ENCODE results near the gene AKAP8L.

Gene AKAP8L

DNA sequence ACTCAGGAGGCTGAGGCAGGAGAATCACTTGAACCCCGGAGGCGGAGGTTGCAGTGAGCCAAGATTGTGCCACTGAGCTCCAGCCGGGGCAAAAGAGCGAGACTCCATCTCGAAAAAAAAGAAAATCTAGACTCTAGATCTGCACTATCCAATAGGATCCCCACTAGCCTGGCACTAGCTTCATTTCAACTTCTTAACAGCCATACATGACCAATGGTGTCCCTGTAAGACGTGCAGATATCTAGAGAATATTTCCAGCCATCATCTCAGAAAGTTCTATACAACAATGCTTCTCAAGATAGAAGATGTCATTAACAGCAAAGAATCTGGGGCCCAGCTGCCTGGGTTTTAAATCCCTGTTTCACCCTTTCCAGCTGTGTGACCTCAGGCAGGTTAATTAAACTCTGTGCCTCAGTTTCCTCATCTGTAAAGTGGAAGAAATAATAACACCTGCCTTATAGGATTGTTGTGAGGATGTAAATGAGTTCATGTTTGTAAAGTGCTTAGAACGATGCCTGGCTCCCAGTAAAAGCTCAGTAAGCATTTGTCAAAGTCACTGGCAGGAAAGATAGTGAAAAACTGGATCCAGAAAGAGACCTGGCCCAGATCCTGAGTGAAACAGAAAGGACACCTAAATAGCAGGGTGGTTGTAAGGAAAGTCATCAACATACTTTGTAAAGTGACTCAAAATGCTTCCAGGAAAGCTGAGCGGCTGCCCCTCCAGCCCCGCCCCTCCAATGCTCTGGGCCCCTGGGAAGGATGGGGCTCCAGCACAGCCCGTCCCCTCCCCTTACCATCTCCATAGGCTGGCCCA is 17.4 kb upstream of the AKAP8L start:
- no peak for DNase-seq (ENCODE audit: low read depth in 2 of 3, low spot score in 2 of 3)

GRCh38 chr19:15433519-15434069 is 14.8 kb upstream of the AKAP8L start:
- no peak for DNase-seq (ENCODE audit: low read depth in 2 of 3, low spot score in 2 of 3)

- peak; percentile 75 to 89 (median 83) for DNase-seq (ENCODE audit: low read depth in 2 of 3, low spot score in 2 of 3)
Observed at GRCh38 chr19:15432629-15433518, 14.1 kb upstream of the AKAP8L start.

- no peak for DNase-seq (ENCODE audit: low read depth in 2 of 3, low spot score in 2 of 3)
Observed at GRCh38 chr19:15432018-15432494, 13.3 kb upstream of the AKAP8L start.

GRCh38 chr19:15431396-15432017 is 12.7 kb upstream of the AKAP8L start:
- DNase-seq (ENCODE audit: low read depth in 2 of 3, low spot score in 2 of 3): no peak

DNA sequence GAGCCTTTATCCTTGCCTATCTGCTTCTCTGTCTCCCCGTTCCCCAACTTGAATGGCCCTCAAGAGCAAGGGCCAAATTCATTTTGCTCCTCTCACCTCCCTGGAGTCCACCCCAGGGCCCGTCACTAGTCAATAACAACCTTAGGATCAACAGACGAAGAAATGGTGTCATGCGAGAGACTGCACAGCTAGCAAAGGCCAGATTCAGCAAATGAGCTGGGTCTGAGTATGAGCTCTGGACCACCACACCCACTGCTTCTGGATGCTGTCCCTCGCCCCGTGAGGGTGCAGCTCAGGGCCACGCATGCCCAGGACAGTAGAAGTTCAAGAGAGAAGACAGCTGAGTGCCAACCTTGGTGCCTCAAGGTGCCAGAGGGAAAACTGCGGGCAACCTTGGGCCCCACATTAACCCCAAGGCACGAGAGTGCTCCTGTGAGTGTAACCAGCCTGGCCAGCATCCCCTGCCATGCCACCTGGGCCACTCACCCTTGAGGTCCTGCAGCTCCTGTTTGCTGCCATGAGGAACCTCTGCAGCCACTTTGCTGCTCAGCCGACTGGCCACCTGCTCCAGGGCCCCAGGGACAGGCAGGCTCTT is 11.8 kb upstream of the AKAP8L start:
- DNase-seq (ENCODE audit: low read depth in 2 of 3, low spot score in 2 of 3): no peak

- DNase-seq (ENCODE audit: low read depth in 2 of 3, low spot score in 2 of 3): no peak
Observed at GRCh38 chr19:15429825-15430467, 11.2 kb upstream of the AKAP8L start.

DNA sequence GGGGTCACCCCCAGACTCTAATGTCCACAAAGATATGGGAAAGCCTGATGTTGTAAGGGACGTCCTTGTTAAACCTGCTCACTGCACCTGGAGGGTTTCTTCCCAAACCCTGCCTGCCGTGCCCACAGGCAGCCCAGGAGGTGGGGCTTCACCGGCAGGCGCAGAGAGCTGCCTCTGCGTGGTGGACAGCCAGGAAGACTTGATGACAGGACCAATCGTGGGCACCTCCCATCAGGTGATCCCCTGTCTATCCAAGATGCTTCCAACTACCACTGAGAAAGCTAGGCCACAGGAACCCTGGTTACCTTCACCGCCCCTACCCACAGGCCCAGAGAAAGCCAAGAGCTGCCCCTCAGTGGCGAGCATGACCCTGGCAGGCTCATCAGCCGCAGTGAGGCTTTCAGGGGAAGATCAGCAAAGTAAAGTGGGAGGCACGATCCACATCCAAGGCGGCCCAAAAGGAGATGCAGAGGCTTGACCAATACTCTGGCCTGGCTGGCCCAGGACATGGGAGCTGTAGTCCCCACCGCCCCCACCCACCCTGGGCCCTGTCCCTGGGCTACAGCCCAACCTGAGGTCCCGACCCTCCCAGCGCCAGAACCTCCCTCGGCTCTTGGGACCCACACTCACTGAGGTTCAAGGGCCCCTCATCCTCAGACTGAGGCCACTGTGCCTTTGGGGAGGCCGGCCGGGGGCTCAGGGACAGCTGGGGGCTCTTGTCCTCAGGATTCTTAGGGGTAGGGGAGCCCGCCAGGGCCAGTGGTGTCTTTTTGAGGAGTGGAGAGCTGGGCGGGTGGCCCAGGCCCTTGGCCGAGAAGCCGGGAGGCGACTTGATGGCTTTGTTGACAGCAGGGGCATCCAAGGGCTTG is 10.4 kb upstream of the AKAP8L start:
- no peak for DNase-seq (ENCODE audit: low read depth in 2 of 3, low spot score in 2 of 3)

DNA sequence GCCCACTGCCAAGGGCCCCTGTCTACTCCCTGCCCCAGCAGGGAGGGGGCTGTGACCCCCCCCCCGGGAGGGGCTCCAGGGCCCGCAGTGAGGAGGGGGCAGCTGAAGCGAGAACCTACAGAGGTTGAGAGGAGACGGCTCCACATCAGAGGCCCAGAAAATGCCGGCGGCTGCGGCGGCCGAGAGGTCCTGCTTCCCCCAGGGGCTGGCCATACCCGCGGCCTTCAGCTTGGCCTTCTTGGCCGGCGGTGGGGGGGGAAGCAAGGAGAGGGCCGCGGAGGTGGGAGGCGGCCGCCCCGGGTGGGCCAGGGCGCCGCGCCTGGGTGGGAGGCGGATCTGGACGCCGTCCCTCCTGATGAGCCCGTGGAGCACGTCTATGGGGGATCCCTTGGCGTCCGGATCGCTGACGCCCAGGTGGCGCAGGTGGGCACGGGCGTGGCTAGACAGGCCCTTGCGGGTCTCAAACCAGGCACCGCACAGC is 9.2 kb upstream of the AKAP8L start:
- DNase-seq (ENCODE audit: low read depth in 2 of 3, low spot score in 2 of 3): no peak

DNA sequence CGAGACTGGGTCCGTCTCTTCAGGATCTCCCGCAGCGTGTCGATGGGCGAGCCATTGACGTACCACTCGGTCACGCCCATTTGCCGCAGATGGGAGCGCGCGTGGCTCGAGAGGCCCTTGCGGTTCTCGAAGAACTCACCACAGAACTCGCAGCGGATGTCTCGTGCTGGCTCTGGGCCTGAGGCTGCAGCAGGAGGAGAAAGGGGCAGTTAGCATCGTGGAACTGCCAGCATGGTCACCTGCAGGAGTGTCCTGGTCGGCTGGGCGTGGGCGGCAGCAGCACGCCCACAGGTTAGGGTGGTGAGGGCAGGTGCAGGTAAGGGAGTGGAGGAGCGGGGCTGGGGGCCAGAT is 8.5 kb upstream of the AKAP8L start:
- DNase-seq (ENCODE audit: low read depth in 2 of 3, low spot score in 2 of 3): no peak

DNA sequence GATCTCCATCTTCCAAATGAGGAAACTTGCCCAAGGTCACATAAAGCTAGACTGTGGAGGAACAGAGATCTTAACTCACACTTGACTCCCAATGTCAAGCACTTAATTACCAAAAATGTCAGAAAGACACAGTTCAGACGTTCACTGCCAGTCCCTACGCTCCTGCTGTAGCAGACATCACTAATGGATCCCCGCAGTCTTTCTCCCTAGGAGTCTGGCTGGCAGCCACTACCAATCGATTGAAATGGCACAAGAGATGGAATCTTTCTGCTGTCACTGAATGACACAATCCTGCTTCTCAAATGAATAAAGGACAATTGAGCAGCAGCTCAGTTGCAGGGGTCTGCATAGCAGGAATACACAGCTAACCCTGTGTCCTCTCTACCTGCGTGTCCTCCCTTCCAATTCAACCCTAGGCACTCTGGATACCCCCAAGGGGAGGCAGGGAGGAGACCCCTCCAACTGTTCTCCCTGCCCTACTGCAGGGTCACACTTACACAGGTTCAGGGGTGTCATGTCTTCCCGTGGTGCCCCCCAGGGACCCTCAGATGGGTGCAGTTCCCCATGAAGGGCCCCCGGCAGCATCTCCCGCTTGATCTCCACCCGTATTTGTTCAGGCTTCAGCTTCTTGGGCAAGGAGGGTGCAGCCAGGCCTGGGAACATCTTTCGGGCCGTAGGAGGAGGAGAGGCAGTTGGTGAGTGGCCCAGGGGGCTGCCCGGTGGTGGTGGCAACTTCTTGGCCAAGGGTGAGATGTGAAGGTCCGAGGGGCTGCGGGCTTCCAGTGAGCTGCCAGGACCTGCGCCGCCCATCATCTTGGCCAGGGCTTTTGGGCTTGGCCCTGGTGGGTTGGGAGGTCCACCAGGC is 7.9 kb upstream of the AKAP8L start:
- DNase-seq (ENCODE audit: low read depth in 2 of 3, low spot score in 2 of 3): no peak

GRCh38 chr19:15425321-15425950 is 6.6 kb upstream of the AKAP8L start:
- DNase-seq (ENCODE audit: low read depth in 2 of 3, low spot score in 2 of 3): no peak

GRCh38 chr19:15424692-15425272 is 6.0 kb upstream of the AKAP8L start:
- DNase-seq (ENCODE audit: low read depth in 2 of 3, low spot score in 2 of 3): no peak

DNA sequence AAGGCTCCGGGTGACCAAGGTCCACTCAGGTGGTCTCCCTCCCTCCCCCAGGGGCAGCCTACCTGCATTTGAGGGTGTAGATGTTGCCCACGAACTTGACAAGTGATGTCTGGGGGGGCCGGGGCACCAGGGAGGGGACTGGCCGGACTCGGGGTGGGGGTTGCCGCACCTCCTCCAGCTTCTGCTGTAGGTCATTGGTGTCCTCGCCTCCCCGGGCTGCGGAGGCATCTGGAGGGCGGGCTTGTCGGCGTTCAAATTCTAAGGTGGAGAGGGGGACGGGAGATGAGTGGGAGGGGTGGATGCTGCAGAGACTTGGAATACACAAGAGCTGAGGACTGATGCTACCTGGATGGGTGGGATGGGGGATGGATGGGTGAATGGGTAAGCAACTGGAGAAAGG is 5.3 kb upstream of the AKAP8L start:
- no peak for DNase-seq (ENCODE audit: low read depth in 2 of 3, low spot score in 2 of 3)

- no peak for DNase-seq (ENCODE audit: low read depth in 2 of 3, low spot score in 2 of 3)
Observed at GRCh38 chr19:15423130-15423529, 4.3 kb upstream of the AKAP8L start.

- no peak for DNase-seq (ENCODE audit: low read depth in 2 of 3, low spot score in 2 of 3)
Observed at GRCh38 chr19:15422296-15423075, 3.7 kb upstream of the AKAP8L start.

DNA sequence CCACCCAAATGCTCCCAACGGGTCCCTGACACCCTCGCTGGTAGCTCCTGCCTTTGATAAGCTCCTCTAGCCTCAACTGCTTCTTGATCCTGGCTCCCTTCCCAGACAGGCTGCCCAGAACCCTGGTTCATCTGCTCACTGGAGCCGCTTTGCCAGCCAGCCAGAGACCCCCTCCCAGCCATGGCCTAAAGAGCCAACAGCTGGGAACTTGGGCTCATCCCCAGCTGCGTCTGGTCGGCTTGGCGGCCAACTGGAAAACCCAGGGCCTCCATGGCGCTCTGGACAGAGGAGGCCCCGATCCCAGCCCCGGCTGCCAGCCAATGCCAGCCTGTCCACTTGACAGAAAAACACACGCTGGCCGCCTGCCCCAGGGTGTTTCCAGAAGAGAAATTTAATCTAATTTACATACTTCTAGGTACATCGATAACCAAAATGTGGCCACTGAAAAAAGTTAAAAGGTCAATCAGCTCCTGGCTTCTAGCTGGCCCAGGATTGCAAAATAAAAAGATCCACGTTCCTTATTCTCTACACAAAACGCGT is 3.0 kb upstream of the AKAP8L start:
- no peak for DNase-seq (ENCODE audit: low read depth in 2 of 3, low spot score in 2 of 3)

Measured in activated CD8-positive, alpha-beta memory T cell treated with anti-CD3 and anti-CD28 coated beads for 48 hours (primary cell).